GM19023 (cell line): Measurements from ENCODE around the gene TTC12.

ENCODE experiments used
- ATAC-seq: cut with Tn5 transposase; IDR thresholded peaks from one replicate; pipeline ENCODE4 v1.9.1; 2021; ENCODE audit warnings: mild to moderate bottlenecking, moderate library complexity; ENCODE audit not compliant: unreplicated experiment

Gene TTC12

DNA sequence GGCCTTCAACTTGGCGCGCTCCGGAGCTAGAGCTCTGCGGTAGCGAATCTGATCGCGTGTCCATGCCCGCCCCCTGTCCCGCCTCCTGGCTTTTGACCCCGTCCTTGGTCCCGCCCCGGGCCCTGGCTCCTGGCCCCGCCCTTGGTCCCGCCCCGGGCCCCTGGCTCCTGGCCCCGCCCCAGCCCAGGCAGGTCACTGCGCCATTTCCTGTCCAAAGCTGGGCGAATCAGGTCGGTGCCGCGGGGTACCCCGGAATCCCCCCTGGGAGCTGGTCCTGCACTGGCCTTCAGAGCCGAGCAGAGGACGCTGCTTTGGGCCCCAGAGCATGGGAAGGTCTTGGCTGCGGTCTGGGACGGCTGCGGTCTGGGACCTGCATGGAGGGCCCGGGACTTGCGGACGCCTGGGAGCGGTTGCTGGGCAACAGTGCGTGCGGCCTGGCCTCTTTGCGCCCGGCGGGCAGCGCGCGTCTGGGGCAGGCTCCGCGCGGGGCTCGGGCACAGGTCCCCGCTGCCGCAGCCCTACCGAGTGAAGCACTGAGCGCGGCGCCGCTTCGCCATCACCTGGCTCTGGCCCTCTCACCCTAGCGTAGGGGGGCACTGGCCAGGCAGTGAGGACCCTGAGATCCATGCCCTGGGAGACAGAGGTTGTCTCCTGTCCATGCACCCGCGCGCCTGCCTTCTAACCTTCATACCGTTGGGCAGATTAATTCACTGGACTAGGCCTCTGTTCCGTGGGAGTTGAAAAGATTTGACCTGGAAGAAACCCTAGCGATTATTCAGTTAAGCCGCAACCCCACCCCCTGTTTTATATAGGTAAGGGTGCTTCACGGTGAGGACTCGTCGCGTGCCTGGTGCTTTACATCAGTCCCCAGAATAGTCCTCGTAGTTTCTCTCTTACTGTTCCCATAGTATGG is at the start of gene TTC12:
Gene TTC12, plus strand, starts transcription at position 195 of the 913 bp plus-strand sequence. CDS start 1,675 bp downstream, outside the sequence.
- peak; percentile 98 for ATAC-seq

DNA sequence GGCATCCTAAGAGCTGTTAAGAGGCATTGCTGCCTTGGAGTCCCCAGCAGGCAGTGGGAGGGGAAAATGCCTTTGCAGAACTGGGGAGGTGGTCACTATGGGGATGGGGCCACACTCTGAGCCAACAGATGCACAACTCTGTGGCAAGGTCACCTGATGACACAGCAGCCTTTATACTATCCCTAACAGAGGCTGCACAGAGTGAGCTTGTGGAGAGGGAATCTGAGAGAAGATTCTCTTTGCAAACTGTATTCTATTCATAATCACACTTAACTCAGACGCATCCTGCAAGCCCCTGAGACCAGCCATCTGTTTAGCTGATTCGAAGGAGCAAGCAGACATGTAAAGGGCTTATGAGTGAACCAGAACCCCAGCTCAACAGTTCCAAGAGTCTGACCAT is 49.0 kb upstream of the TTC12 start:
- no peak for ATAC-seq

- ATAC-seq: no peak
These were observed 46.9 kb upstream of the TTC12 start for GRCh38 chr11:113267493-113267892.

DNA sequence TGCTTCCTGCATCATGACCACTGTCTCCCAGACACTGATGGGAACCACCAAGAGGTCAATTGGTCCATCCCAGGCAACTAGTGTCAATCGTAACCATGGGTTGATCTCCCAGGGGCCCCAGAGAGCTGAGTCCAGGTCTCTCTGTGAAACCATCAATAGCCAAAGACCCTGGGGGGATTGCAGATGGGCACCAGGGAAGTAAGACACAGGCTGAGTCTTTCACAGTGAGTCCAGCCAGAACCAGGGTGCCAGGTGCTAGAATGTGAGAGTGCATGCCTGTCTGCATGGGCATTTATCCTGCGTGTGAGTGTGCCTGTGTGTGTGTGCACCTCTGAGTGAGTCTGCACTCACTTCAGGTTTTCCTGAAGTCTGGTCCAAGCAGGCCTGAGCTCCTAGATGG is 45.3 kb upstream of the TTC12 start:
- ATAC-seq: no peak

DNA sequence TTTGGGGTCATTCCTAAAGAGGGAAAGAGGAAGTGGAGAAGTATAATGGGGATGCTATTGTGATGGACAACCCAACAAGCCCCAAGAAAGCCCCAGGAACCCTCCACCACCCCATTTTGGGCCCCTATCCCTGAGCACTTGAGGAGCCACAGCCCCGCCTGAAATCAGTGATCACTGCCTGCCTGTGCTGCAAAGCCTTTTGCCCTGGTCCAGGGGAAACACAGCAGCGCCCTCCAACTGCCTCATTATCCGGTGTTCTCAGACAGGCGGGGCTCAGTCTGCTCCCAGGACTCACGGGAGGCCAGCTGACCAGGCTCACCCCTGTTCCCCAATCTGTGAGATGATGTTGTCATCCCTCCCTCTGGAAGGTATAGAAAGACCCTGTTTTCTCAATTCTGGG is 44.7 kb upstream of the TTC12 start:
- no peak for ATAC-seq

- ATAC-seq: no peak
These were observed 44.3 kb upstream of the TTC12 start for GRCh38 chr11:113270080-113270479.

GRCh38 chr11:113271551-113272245 is 42.7 kb upstream of the TTC12 start:
- no peak for ATAC-seq

DNA sequence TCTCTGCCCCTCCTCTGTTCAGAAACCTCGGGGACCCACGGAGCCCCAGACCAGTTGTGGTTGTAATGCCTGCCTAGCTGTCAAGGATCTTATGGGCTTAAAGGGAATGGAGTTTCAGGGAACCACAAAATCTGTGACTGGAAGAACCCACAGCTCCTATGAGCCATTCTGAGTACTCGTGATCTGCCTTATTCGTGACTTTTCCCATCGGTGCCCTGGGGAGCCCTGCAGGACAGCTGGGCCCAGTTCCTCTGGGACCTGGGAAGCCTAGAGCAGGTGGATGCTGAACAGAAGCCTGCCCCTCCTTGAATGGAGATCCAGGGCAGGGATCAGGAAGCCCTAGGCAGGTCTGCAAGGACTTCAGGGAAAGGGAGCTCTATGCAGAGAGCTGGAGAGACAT is 42.1 kb upstream of the TTC12 start:
- no peak for ATAC-seq

- ATAC-seq: no peak
These were observed 41.3 kb upstream of the TTC12 start for GRCh38 chr11:113272927-113273615.

- no peak for ATAC-seq
These were observed 40.7 kb upstream of the TTC12 start for GRCh38 chr11:113273720-113274119.

- ATAC-seq: no peak
These were observed 39.4 kb upstream of the TTC12 start for GRCh38 chr11:113274713-113275582.

- no peak for ATAC-seq
These were observed 38.8 kb upstream of the TTC12 start for GRCh38 chr11:113275602-113276001.

GRCh38 chr11:113276466-113276865 is 37.9 kb upstream of the TTC12 start:
- no peak for ATAC-seq

DNA sequence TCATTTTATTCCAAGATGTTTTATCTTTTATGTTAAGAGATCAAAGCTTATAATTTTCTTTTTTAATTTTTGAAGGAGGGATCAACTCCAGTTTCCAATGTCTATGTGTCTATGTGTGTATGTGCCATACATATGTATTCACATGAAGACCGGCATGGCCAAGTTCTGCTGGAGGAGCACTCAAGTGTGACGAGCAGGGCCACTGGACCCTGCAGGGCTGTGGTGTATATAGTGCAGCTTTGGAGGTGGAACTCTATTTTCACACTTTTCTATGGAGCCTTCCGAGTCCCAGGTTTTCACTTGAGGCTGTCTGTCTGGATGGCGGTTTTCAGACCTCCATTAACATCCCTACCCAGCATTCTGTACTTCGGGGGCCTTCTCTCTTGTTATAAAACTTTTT is 36.5 kb upstream of the TTC12 start:
- ATAC-seq: no peak

DNA sequence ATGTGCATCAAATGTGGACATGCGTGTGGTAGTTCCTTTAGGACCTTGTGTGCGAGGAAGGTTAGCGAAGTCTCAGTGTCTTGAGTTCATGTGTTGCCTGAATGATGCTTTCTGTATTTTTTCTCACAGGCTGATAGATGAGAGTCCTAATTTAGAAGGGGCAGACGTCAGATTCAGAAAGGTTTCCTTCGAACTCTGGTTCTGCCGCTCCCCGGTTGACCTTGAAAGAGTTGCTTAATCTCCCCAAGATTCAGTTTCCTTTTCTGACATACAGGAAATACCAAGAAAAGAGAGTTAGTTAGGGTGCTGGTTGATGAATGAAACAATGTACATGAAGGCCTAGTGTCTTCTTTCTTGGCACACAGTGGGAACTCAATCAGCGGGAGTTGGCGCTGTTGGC is 35.9 kb upstream of the TTC12 start:
- ATAC-seq: no peak

DNA sequence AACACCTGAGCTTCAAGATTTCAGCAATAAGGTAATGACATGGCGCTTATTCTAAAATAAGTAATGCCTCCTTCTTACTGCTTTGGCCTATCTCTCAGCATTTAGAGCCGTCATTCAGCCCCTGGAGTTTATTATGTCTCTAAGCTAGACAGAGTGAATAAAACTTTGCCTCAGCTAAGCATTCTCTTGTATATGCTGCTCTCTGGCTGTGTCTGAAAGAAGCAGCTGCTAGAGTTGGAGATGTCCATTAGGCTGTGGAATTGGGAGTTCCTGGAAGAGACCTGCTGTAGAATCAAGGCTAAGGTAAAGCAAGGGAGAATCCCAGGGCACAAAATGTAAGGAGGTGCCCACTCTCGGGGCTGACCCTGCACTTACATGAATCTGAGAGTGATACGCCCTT is 35.5 kb upstream of the TTC12 start:
- no peak for ATAC-seq

GRCh38 chr11:113279591-113279990 is 34.8 kb upstream of the TTC12 start:
- ATAC-seq: no peak

DNA sequence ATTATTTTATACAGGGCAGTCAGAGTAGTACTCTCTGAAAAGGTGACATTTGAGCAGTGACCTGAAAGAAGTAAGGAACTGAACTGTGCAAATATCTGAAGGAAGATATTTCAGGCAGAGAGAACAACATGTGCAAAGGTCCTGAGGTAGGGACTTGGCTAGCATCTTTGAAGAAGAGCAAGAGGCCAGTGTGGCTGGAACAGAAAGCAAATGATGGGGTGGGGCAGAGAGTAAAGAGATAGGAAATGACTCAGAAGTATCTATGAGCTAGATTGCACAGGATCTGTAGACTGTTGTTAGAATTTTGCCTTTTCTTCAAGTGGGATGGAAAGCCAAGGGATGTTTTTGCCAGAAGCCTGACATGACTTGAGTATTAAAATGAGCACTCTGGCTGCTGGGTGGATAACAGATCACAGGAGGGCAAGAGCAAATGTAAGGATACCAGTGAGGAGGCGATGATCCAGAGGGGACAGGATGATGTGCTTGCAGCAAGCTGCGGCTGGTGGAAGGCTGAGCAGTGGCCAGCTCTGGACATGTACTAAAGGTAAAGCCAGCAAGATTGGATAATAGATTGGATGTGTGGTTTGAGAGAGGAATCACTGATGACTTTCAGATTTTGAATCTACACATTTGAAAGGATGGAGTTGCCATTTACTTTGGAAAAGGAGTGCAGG is 33.2 kb upstream of the TTC12 start:
- ATAC-seq: no peak

DNA sequence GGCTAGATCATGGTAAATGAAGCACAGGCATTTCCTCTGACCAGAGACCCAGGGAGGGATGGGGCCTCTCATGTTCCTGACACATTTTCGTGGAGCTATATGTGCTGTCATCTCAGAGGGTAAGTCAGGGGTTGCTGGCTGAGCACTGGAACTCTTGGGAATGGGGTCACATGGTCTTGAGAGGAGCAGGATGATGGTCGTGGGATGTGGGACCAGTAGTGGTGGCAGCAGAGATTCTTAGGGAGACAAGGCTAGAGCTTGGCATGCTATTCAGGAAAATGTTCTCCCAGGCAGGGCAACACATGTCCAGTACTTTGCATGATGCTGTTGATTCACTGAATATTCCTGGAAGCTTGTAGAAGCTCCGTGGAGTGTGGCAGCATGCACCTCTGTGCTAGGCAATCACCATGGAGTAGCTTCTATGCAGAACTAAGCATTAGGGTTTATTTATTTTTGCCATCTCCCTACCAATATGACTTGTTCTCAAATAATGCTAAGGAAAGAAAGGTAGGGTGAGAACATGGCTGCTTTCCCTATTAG is 31.4 kb upstream of the TTC12 start:
- ATAC-seq: no peak

DNA sequence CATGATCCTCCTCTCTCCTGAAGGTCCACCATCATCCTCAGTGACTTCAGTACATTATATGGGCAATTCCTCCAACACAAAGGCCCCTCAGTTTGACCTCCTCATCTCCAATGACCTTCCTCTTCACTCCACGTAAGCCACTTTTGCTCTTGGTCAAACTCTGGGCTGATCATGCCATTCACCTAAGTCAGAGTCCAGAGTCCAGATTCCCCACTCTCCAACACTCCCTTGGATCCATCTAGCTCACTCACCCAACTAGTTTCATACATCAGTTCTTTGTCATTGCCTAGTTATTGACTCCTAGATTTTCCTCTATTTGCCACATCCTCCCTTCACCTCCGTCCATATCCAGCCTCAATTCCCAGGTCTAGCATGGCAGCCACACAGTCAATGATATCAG is 30.5 kb upstream of the TTC12 start:
- ATAC-seq: no peak
